NK-92 (cell line): ENCODE results near the gene TMEM45B.

Experiments
- DNase-seq: peaks from one replicate; lab custom pipeline; 2025; ENCODE audit not compliant: unreplicated experiment; lab: John Stamatoyannopoulos, UW

TMEM45B gene

DNA sequence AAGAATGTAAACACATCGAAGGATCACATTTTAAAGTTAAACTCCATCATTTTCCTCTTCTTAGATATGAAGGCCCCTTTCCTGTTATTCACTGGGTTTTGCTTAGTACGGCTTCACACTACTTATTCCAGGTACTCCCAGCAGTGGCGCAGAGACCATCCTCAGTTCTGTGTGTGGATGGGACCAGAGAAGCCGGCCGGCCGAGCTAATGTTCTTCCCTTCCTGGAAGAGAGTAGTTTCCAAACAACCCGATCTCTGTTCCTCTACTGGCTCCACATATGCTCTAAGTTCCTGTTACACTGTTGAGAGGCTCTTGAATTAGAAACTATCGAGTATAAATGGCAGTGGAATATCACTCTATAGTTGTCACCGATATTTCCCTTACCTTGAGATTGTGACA lies 80.4 kb downstream of the TMEM45B start:
- DNase-seq: no peak

DNA sequence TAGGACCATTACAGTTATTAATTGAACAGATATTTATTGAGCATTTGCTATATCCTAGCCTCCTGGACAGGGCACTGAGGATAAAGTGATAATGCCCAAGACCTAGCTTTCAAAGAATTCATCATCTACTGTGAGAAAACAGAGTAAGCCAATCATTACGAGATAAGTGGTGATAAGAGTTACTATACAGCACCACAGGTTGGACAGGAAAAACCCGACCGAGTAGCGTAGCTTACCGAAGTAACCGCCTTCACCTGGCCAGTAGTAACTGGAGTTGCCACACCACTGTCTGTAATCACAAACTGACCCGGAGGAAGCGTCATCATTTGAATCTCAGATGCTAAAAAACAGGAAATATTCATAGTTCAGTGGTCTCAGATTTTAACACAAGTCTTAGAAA lies 89.8 kb downstream of the TMEM45B start:
- no peak for DNase-seq
